ENCODE data around the gene TM4SF1.

The TM4SF1 gene

GRCh38 chr3:149373235-149374125 is 4.0 kb downstream of the TM4SF1 start:
- DNase-seq, result no peak

GRCh38 chr3:149371723-149372114 is 5.7 kb downstream of the TM4SF1 start:
- no peak for DNase-seq

- DNase-seq, result no peak
Observed at GRCh38 chr3:149371001-149371722, 6.3 kb downstream of the TM4SF1 start.

GRCh38 chr3:149369991-149370866 is 7.2 kb downstream of the TM4SF1 start:
- DNase-seq, result no peak

DNA sequence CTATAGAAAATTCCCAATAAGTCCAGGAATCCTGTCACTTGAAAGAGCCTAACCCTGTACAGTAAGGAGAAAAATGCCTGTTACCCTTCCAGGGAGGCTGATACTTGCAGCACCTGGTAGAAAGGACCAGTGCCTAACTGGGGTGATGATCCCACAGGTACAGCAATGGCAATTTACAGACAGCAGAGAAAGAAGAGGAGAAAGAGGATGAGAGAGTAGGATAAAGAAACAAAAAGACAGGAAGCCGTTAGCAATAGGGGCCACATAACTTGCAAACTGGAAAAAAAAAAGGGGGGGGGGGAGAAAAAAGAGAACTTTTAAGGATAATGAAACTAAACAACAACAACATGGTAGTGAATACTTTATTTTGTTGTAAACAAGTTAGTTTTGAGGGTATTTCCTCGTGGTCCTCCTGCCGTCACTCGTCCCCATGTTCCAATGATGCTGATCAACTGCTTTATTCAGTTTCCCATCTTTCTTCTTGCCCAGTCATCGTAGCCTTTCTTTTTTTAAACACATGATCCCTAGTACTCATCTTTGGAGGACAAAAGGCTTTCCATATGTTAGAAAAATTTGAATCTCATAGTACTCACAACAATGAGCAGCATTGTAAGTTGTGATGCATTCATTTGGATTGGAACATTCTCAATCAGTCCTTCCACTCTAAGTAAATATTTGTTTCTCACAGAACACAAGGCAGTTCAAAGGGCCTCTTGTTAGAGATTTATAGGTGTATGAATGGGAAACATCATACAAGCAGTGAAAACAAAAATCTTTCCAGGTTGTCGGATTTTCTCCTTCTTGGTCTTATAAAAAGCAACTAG is 8.6 kb downstream of the TM4SF1 start:
- DNase-seq, result no peak

- no peak for DNase-seq
Observed at GRCh38 chr3:149368201-149368673, 9.2 kb downstream of the TM4SF1 start.

GRCh38 chr3:149366941-149367840 is 10.3 kb downstream of the TM4SF1 start:
- no peak for DNase-seq

- DNase-seq, result no peak
Observed at GRCh38 chr3:149366031-149366430, 11.4 kb downstream of the TM4SF1 start.

- DNase-seq, result no peak
Observed at GRCh38 chr3:149364624-149365023, 12.8 kb downstream of the TM4SF1 start.

DNA sequence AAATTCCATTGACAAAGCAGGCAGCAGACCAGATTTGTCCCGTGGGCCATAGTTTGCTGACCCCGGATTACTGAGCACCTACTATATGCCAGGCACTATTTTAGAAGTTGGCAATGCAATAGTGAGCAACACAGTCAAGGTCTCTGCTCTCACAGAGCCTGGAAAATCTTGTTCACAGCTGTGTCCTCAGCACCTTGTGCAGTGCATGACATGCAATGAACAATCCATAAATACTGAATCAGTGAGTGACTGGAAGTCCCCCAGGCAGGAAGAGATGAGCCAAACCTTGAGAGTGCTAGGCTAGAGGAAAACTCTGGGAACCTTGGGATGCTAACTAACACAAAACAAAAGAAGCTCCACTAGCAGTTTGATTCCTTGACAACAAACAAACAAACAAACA is 14.4 kb downstream of the TM4SF1 start:
- DNase-seq, result no peak

GRCh38 chr3:149362366-149362765 is 15.1 kb downstream of the TM4SF1 start:
- DNase-seq, result no peak

- DNase-seq, result no peak
Observed at GRCh38 chr3:149356630-149357029, 20.8 kb downstream of the TM4SF1 start.

DNA sequence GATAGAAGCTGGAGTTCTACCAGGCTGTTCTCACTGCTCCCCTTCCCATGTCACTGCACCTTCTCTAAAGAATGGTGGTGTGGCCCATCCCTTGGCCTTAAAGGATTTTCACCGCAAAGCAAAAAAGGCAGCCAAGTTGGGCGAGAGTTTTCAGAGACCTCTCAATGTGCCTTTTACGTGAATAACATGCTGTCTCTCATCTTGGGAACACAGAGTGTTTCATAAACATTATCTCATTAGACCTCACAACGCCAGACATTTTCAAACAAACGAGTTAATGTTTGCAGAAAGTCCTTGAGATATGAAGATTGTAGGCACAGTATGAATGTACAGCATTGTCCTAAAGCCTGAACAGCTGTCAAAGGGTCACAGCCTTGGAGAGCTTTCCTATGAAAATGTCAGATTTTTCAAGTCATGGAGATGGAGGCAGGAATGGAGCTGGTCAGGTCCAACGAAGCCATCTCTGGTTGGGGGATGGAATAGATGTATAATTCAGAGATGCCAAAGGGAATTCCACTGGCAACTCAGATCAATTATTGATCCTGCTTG is 21.3 kb downstream of the TM4SF1 start:
- no peak for DNase-seq

DNA sequence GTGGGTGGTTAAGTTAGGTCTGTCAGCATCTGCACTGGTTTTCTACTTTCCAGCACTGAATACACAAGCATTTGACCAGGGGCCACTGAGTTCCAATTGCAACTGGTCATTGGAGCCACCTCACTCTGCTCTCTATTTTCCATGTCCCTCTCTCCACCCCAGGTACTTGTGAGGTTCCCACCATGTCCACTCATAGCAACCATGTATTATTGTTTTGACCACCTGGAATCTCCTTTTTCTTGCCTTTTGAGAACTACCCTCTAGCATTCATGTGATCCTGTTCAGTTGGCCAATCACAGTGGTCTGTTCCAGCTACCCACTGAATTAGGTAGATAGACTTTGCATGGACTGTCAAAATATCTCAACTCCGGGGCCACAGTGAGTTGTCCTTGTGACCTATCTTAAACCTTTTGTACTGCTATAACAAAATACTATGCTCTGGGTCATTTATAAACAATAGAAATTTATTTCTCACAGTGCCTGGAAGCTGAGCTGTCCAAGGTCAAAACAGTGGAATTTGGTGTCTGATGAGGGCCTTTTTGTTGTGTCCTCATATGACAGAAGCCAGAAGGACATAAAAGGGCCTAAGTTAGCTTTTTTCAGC is 23.8 kb downstream of the TM4SF1 start:
- DNase-seq, result no peak

GRCh38 chr3:149352556-149352955 is 24.9 kb downstream of the TM4SF1 start:
- no peak for DNase-seq

- DNase-seq, result no peak
Observed at GRCh38 chr3:149343951-149344350, 33.5 kb downstream of the TM4SF1 start.

DNA sequence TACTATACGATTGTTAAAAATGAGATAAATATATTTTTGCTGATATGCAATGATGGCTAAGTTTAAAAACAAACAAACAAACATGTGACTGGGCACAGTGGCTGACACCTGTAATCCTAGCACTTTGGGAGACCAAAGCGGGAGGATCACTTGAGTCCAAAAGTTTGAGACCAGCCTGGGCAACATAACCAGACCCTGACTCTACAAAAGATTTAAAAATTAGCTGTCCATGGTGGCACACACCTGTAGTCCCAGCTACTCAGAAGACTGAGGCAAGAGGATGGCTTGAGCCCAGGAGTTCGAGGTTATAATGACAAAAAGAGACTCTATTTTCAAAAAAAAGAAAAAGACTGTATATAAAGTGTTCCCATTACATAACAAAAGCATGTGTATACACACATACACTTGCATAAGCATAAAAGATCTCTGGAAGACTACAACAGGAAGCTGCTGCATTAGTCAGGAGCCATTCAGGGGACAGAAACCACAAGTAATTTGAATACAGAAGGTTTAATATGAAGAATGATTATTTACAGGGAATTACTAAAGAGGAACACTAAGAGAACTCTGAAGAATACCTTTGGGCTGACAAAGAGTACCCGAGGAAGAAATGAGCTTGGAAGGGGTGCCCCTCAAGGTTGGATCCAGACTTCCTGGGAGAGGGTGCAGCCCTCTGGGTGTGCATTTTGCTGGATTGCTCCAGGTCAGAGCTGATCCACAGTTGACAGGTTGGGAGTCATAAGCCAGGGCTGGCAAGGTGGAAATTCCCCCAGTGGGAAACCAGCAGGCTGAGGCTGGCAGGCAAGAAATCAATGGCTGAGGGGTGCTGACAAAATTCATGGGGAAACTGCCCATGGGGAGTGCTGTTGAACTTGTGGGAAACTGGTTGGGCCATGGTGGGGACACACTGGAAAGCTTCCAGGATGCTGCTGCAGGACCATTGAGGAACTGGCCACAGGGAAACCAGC is 34.8 kb downstream of the TM4SF1 start:
- no peak for DNase-seq

GRCh38 chr3:149340310-149340933 is 37.0 kb downstream of the TM4SF1 start:
- no peak for DNase-seq

All from central memory CD4-positive, alpha-beta T cell (primary cell).